Right lobe of liver (tissue), 6 donors: Measurements from ENCODE around the gene GGA1. TPM values are rescaled to one million over a fixed set of nuclear protein-coding genes. Genes with fewer than 3 reads are reported as not detected.

ENCODE experiments used
- ATAC-seq, 4 donors: fragments of 200-7000 bp; cut with Tn5 transposase; one replicate each; pipeline ENCODE4 v1.9.1; 2020; ENCODE audit warnings: mild to moderate bottlenecking in 4 of 4, moderate library complexity in 4 of 4
- DNase-seq, 3 donors: peaks; one replicate each; pipeline ENCODE4 v3.0.0-alpha.2; 2020
- H3K27ac ChIP-seq, 3 donors: fragments of 200-600 bp; one replicate each; pipeline ENCODE4 v1.8.0; 2022
- H3K27me3 ChIP-seq, 2 donors: fragments of 200-600 bp; one replicate each; pipeline ENCODE4 v1.8.0; 2022
- H3K36me3 ChIP-seq, 4 donors: fragments of 200-600 bp; sonication (generic) in 1 of 4; one replicate each; pipeline versions ENCODE4 v1.5.1 to v1.8.0; 2017 to 2022; ENCODE audit warnings: control low read depth in 1 of 4
- H3K4me1 ChIP-seq, 4 donors: fragments of 200-600 bp; sonication (generic) in 1 of 4; one replicate each; pipeline versions ENCODE4 v1.5.1 to v1.8.0; 2017 to 2022; ENCODE audit warnings: control low read depth in 1 of 4
- H3K4me3 ChIP-seq, 3 donors: fragments of 200-600 bp; one replicate each; pipeline ENCODE4 v1.8.0; 2022
- H3K9me3 ChIP-seq, 4 donors: fragments of 200-600 bp; sonication (generic) in 1 of 4; one replicate each; pipeline versions ENCODE4 v1.5.1 to v1.8.0; 2017 to 2022; ENCODE audit warnings: control low read depth in 1 of 4
- POLR2A ChIP-seq: fragments of 450-650 bp; IDR thresholded peaks from one replicate; pipeline ENCODE4 v1.6.1; 2017; ENCODE audit warnings: antibody characterized with exemption, mild to moderate bottlenecking
- WGBS: methylation state at CpG from one replicate; pipeline ENCODE4 v1.1.6; 2018; ENCODE audit warnings: low coverage, low lambda C conversion rate; ENCODE audit not compliant: insufficient coverage; ENCODE audit errors: missing lambda C conversion rate; 5-methylcytosine and 5-hydroxymethylcytosine counted together
- intact Hi-C, 2 donors: fragments of 100-400 bp; cut with DNase I; formaldehyde crosslinking; loops; one replicate each; pipeline versions ENCODE4 v1.11.2 to v1.14.1; 2022
- total RNA-seq, 6 experiments: library from RNA; depleted of rRNA in 2 of 6; stranded (reverse); fragments of >200 nt in 2 of 6; fragmentation: NEBNext Ultra II Directional in 3 of 6; extraction: Animal tissue kit (Norgen Biotek cat#: 25700) in 3 of 6; gene quantifications; one replicate each; pipeline versions ENCODE4 v1.1.0 to v1.2.4, GENCODE V29; 2016 to 2023
- TF ChIP-seq, protein P1 (sequence below), 4 donors: fragments of 200-600 bp in 3 of 4; fragments of 450-650 bp in 1 of 4; IDR thresholded peaks; one replicate each; pipeline versions ENCODE4 v1.5.1 to v1.8.0; 2016 to 2022; ENCODE audit warnings: antibody characterized with exemption in 4 of 4, mild to moderate bottlenecking in 2 of 4
- donor health status: DM: no; HTN: yes; CAD: no.
- donor health status: DM: no; HTN: no; CAD: no.
- donor health status: DM: no; HTN: no; CAD: no.
- donor health status: DM: no; HTN: yes; CAD: no.
- donor health status: DM: no; HTN: yes; CAD: no.

Gene GGA1
- total RNA-seq, 6 experiments from 2014 or later = 18.4 to 27.3 (median 24.1) TPM

DNA sequence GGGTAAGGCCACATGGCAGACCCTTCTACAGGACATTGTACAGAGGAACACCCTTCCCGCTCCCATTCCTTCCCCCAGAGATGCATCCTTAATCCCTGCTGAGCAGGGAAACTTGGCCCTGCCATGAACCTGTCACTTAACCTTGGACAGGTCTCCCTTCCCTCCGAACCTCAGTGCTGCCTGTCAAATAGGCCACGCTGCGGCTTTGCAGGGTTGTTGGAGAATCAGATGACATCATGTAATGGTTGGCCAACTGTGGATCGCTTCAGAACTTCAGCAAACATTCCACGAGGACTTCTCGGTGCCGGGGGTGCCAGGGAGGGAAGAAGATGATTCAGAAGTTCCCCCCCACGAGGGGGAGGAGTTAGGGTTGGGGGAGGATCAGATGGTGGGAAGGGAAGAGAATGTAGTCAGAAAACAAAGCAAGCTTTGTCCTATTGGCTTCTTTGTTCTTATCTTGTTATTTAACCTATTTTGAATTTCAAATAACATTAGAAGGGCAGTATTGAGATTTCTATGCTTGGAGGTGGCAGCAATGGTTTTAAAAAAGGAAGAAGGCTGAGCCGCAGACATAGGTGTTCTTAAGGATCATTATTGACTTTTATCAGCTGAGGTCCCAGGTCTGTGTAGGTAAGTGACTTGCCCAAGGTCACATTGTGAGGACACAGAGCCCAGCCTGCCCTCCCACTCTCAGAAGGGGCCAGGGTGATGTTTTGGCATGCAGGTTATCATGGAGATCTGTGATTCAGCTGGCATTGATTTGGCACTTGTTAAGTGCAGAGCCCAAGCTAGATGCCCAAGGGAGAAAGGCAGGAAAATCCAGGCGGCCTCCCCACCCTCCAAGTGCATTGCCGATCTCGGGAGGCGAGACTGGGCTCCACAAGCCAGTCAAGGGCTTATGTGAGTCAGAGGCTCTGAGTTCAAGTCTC is 45.2 kb upstream of the GGA1 start:
- Histone ChIP-seq H3K9me3 (no peaks in the 10 kb centered on the region), H3K4me3 (peak overlapping the region in 2 of 3 donors; percentile 63 to 84), H3K27ac (peak overlapping the region; percentile 95 to 99 (median 97)), H3K4me1 (peaks cover 0 to 79% (median 49%) of the 10 kb centered on the region in 4 donors), H3K36me3 (peaks cover 0 to 19% (median 7%) of the 10 kb centered on the region in 4 donors), H3K27me3 (no peaks in the 10 kb centered on the region)
- peak in 2 of 3 donors; percentile 72 to 80 for DNase-seq
- intact Hi-C loops = no loop called here
- 7% methylated on average over 13 of the region's 14 CpGs for WGBS
- TF ChIP-seq POLR2A = peak; percentile 44
- TF ChIP-seq, protein P1, sequence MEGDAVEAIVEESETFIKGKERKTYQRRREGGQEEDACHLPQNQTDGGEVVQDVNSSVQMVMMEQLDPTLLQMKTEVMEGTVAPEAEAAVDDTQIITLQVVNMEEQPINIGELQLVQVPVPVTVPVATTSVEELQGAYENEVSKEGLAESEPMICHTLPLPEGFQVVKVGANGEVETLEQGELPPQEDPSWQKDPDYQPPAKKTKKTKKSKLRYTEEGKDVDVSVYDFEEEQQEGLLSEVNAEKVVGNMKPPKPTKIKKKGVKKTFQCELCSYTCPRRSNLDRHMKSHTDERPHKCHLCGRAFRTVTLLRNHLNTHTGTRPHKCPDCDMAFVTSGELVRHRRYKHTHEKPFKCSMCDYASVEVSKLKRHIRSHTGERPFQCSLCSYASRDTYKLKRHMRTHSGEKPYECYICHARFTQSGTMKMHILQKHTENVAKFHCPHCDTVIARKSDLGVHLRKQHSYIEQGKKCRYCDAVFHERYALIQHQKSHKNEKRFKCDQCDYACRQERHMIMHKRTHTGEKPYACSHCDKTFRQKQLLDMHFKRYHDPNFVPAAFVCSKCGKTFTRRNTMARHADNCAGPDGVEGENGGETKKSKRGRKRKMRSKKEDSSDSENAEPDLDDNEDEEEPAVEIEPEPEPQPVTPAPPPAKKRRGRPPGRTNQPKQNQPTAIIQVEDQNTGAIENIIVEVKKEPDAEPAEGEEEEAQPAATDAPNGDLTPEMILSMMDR (IDR thresholded peaks at IDR 0.05) = no peak
- peak; percentile 0 to 38 (median 5) for ATAC-seq

DNA sequence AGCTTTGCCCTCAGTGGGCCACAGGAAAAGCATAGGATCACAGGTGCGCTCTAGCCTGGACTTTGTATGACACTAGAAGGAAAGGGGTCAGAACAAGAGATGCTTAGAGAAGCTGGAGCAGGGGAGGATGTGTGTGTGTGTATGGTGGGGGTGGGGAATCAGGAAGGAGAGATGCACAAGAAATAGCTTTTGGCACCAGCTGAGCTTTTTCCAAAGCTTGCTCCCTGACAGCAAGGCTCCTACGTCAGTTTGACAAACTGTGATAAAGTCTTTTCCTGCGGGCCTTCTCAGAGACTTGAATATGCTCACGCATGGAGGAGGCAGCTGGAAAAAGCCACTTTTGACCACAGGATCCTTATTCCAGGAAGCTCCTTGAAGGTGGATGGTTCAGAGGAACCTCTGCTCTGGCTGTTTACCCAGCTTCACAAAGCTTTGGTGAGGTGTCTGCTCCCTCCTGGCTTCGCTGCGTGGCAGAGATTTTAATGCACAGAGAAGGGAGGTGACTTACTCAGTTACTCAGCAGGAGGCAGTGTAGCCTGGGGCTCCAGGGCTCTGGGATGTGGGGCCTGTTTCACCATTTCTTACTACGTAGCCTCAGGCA is 44.4 kb upstream of the GGA1 start:
- DNase-seq (no peak), ATAC-seq (peak in 1 of 4 donors; percentile 0)
- Histone ChIP-seq H3K4me1 (peaks cover 0 to 79% (median 51%) of the 10 kb centered on the region in 4 donors), H3K27ac (peak overlapping the region; percentile 95 to 99 (median 97)), H3K36me3 (peaks cover 0 to 19% (median 7%) of the 10 kb centered on the region in 4 donors), H3K9me3 (no peaks in the 10 kb centered on the region), H3K27me3 (no peaks in the 10 kb centered on the region), H3K4me3 (peak overlapping the region in 2 of 3 donors; percentile 11 to 84)
- intact Hi-C loops = no loop called here
- peak; percentile 4 for TF ChIP-seq POLR2A
- TF ChIP-seq, protein P1 (IDR thresholded peaks at IDR 0.05) = no peak
- WGBS = 31% methylated on average over 7 of the region's 7 CpGs

DNA sequence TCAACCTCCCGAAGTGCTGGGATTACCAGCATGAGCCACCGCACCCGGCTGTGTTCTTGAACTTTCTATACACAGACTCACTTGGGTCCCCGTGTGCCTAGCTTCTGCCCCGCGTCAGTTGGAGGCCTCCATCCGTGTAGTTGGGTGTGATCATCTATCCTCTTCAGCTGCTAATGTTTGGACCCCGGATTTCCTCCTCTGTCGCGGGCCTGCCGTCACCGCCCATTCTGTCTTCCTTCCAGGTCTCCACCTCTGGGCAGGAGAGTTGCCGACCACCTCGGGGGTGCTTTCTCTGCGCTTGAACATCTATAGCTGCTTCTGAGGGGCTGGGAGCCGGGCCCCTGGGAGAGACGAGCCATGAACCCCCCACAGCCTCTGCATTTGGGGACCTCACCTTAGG is 42.8 kb upstream of the GGA1 start:
- H3K36me3 ChIP-seq = peaks cover 0 to 19% (median 7%) of the 10 kb centered on the region in 4 donors
- H3K27me3 ChIP-seq = no peaks in the 10 kb centered on the region
- WGBS = 8% methylated on average over 11 of the region's 17 CpGs
- H3K27ac ChIP-seq = peak overlapping the region; percentile 25 to 99 (median 67)
- no peak overlapping the region for H3K4me3 ChIP-seq
- DNase-seq (no peak), ATAC-seq (no peak)
- H3K4me1 ChIP-seq = peaks cover 0 to 88% (median 60%) of the 10 kb centered on the region in 4 donors
- TF ChIP-seq, protein P1 (IDR thresholded peaks at IDR 0.05) = no peak
- TF ChIP-seq POLR2A = no peak
- intact Hi-C loops = no loop called here
- H3K9me3 ChIP-seq = no peaks in the 10 kb centered on the region

DNA sequence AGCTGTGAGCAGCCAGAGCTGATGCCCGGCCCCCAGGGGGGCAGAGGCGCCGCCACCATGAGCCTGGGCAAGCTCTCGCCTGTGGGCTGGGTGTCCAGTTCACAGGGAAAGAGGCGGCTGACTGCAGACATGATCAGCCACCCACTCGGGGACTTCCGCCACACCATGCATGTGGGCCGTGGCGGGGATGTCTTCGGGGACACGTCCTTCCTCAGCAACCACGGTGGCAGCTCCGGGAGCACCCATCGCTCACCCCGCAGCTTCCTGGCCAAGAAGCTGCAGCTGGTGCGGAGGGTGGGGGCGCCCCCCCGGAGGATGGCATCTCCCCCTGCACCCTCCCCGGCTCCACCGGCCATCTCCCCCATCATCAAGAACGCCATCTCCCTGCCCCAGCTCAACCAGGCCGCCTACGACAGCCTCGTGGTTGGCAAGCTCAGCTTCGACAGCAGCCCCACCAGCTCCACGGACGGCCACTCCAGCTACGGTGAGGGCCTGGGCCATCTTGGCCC is 42.3 kb upstream of the GGA1 start:
- H3K27ac ChIP-seq = peak overlapping the region; percentile 25 to 99 (median 67)
- intact Hi-C loops = no loop called here
- TF ChIP-seq POLR2A = peak; percentile 4
- TF ChIP-seq, protein P1 (IDR thresholded peaks at IDR 0.05) = no peak
- H3K9me3 ChIP-seq = no peaks in the 10 kb centered on the region
- H3K27me3 ChIP-seq = no peaks in the 10 kb centered on the region
- no peak for DNase-seq
- peaks cover 0 to 93% (median 61%) of the 10 kb centered on the region in 4 donors for H3K4me1 ChIP-seq
- H3K4me3 ChIP-seq = no peak overlapping the region
- H3K36me3 ChIP-seq = peaks cover 0 to 19% (median 7%) of the 10 kb centered on the region in 4 donors
- no peak for ATAC-seq
- WGBS = 13% methylated on average over 3 of the region's 28 CpGs
